ENCODE results near the gene ARRDC3. TPM values are rescaled to one million over a fixed set of nuclear protein-coding genes. Genes with fewer than 3 reads are reported as not detected.

The ARRDC3 gene
- total and polyA plus RNA-seq, 9 of the 15 experiments (the other 6 are each of a cell fraction or from before 2014, with no cell fraction given), result 15.3 to 58.1 (median 39.4) TPM

- no peak for TF ChIP-seq PREB (CRISPR knock-in tag; IDR thresholded peaks at IDR 0.05)
- no peak for TF ChIP-seq ZNF263 (CRISPR knock-in tag; IDR thresholded peaks at IDR 0.05; ENCODE audit: borderline replicate concordance)
- no peak for TF ChIP-seq TFE3 (CRISPR knock-in tag; IDR thresholded peaks at IDR 0.05)
- TF ChIP-seq MAFK (IDR thresholded peaks at IDR 0.05; ENCODE audit: low read length), result no peak
- no peak for TF ChIP-seq TEAD2 (tag; IDR thresholded peaks at IDR 0.05)
- TF ChIP-seq KLF10 (CRISPR knock-in tag; IDR thresholded peaks at IDR 0.05), result no peak
- no peak for TF ChIP-seq CREB3 (tag; conservative IDR thresholded peaks at IDR 0.05; ENCODE audit: low read depth)
- no peak for TF ChIP-seq TCF7L2 (IDR thresholded peaks at IDR 0.05; ENCODE audit: low read depth, low read length)
- TF ChIP-seq EGR1 (conservative IDR thresholded peaks at IDR 0.05), result no peak
- no peak for TF ChIP-seq ARID4B (CRISPR knock-in tag; IDR thresholded peaks at IDR 0.05)
Observed at GRCh38 chr5:91339063-91339705, 43.9 kb downstream of the ARRDC3 start (continued).
